ENCODE data around the gene POLR2C.

GRCh38 chr16:57469917-57470470 is 7.5 kb downstream of the POLR2C start:
- TF ChIP-seq CTCF (IDR thresholded peaks at IDR 0.05) (no peak), EP300 (IDR thresholded peaks at IDR 0.05) (no peak), POLR2A (IDR thresholded peaks at IDR 0.05) (no peak)
